GOT3 (cell line): ENCODE data around the gene P2RX2.

Experiments used
- DNase-seq: peaks from one replicate; lab custom pipeline; 2025; ENCODE audit warnings: mixed read lengths; lab: John Stamatoyannopoulos, UW

The P2RX2 gene

DNA sequence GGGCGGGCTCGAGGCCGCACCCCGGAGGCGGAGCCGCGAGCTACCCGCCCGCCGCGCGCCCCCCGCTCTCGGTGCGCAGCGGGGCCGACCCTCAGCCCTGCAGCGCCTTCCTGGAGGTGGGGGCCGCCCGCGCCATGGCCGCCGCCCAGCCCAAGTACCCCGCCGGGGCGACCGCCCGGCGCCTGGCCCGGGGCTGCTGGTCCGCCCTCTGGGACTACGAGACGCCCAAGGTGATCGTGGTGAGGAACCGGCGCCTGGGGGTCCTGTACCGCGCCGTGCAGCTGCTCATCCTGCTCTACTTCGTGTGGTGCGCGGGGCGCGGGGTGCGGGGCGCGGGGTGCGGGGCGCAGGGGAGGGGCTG, at the start of gene P2RX2:
P2RX2 (plus strand) TSS at position 94 of the 361 bp plus-strand sequence; CDS start at position 135, 41 bp downstream.
- DNase-seq, result no peak

DNA sequence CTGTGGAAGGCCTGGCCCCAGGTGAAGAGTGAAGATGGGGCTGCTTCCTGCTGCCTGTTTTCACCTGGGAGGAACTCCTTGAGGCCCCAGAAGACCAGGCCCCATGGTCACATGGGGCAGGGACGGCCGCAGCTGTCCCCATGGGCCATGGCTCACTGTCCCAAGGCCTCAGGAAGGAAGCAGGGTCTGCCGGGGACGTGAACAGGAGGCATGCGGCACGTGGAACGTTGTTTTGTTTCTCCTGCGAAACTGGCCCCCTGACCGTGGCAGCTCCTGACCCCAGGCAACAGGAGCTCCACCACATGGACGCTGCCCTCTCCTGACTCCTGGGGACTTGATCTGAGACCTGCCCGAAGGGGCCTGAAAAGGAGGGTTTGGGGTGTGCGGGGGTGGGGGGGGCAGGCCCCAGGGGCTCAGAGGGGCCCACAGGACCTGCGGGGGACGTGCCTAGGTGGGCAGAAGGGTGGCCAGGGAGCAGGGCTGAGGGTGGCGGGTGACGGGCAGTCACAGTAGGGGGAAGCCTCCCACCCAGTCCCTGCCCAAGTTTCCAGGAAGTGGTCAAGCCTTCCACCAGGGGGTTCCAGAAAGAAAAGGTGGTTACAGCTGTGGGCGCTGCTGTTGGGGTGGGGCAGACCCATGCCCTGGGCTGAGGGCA, 49.6 kb upstream of the P2RX2 start:
- no peak for DNase-seq

DNA sequence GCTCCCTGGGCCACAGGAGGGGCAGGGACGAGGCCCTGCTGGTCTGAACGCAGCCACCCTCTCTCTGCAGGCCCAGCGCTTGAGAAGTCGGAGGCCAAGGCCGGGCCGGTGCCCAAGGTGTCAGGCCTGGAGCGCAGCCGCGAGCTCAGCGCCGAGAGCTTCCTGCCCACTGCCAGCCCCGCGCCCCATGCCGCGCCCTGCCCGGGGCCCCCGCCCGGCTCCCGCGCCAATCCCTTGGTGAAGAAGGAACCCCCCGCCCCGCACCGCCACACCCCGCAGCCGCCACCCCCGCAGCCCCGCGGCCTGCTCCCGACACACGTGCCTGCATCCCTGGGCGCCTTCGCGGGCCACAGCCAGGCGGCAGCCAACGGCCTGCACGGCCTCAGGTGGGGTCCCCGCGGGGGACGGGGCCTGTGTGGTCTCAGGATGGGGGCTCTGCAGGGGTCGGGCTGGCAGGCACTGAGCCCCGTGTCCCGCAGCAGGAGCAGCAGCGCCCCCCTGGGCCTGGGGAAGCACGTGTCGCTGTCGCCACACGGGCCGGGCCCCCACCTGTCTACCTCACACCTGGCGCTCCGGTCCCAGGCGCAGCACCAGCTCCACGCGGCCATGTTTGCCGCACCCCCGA, 48.6 kb upstream of the P2RX2 start:
- no peak for DNase-seq

DNA sequence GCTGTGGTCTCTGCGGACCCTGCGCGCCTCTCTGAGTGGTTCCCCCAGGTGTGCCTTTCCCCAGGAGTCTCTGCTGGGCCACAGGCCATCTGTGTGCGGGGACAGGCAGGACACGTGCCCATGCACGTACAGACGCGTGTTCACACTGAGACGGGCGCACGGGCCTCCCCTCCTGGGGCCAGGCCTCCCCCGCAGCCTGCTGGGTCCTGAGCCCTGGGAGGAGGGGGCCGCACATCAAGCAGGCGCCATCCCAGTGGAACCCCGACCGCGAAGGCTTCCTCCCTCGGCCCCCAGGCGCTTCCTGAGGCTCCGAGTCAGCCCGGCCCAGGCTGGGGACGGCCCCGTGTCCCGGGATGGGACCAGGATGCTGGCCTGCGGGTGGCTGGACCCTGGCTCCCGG, 47.9 kb upstream of the P2RX2 start:
- DNase-seq, result no peak

DNA sequence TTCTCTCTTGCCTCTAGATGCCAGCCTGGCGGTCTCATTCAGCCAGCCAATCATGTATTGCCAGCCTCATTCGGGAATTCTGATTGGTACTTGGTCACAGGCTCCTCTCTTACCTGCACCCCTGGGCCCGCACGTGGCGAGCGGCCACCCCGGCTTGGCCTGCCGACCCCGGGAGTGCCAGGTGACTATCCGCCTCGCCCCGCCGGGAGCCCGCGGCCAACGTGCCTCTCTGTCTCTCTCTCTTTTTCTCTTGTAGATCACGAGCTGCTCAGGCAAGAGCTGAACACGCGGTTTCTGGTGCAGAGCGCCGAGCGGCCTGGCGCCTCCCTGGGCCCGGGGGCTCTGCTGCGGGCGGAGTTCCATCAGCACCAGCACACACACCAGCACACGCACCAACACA, 47.5 kb upstream of the P2RX2 start:
- DNase-seq, result no peak

DNA sequence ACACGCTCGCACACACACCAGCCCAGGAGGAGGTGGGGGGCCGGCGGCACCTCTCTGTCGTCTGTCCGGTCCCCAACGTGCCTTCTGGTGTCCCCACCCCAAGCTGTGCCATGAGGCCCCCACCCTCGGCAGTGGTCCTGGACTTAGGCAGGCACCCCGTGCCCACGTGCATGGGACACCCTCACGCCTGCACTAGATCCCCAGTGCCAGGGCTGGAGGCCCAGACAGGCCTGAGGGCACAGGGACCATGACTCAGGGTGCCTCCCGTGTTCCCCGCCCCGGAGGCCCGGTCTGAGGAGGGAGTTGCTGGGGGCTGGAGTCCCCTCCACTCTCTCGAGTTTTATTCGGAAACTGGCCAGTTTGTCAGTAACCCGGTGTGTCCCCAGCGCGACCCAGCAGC, 47.0 kb upstream of the P2RX2 start:
- DNase-seq, result no peak

DNA sequence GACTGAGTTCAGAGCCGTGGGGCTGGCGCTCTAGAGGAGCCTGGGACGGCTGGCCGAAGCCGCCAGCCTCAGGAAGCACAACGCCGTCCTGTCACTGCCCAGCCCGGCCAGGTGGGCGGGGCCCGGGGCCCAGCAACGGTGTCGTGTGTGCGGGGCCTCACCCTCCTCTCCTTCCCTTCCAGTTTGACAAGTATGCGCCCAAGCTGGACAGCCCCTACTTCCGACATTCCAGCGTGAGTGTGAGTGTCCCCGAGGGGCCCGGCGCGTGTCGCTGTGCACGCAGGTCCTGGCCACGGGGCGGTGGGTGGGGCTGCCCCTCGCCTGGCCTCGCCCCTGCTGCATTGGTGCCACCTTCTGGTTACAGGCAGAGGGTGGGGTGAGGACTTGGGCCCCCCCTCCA, 46.5 kb upstream of the P2RX2 start:
- DNase-seq, result no peak

DNA sequence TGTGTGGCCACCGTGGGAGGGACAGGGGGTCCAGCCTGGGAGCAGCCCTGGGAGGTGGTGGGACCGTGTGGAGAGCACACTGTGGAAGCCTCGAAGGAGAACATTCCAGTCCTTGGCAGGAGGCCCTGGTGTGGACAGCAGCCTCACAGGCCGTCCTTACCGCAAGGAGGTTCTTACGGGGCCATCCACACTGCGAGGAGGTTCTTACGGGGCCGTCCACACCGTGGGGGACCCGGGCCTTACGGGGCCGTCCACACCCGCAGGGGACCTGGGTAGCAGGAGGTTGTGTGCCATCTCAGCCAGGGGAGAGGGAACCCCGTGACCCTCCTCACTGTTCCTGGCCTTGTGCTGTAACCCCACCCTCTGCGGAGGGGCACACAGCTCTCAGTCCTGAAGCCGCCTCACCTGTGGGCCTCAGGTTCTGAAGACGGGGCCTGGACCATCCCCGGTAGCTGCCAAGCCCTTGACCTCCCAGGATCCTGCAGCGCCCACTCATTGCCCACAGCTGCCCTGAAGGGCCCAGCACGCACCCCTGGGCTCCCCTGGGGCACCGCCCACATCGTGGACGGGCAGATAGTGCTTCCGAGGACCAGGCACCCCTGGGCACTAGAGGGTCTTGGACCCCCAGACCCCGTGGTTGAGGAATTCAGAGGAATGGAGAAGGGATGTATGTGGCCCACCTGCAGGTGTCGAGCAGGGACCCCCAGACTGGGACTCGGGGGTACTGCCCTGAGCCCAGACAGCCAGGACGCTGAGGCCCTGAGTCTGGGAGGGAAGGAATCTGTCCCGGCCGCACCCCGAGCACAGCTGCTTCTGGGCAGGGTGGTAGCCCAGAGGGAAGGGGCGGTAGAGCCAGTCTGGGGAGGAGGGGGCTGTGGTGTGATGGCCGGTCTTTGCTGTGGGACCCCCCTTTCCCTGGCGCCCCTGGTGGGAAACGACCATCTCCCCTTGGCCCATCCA, 45.5 kb upstream of the P2RX2 start:
- DNase-seq, result no peak

DNA sequence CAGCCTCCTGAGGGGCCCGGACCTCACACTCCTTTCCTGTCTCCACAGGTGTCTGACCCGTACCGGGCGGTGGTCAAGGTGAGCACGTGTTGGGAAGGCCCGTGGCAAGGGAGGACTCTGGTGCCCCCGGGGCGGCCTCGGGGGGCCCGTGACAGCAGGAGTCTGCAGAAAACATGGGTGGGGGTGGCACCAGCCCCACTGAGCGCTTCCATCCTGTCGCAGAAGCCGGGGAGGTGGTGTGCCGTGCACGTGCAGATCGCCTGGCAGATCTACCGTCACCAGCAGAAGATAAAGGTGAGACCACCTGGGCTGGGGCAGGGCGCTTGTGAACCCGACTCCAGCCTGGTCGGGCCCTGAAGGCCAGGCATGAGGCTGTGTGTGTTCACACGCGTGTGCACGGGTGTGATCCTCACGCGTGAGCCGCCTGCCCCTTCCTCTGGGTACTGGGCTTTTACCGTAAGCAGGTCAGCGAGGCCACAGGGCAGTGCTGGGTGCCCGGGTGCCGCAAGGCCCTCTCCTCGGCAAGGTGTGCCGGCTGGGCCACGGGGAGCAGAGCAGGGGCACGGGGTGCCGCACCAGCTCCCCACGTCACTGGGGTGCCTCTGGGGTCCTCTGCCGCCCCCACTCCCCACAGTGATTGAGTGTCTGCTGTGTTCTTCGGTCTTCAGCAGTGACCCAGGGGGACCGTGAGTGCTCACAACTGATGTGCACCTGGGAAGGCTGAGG, 44.1 kb upstream of the P2RX2 start:
- DNase-seq, result no peak

DNA sequence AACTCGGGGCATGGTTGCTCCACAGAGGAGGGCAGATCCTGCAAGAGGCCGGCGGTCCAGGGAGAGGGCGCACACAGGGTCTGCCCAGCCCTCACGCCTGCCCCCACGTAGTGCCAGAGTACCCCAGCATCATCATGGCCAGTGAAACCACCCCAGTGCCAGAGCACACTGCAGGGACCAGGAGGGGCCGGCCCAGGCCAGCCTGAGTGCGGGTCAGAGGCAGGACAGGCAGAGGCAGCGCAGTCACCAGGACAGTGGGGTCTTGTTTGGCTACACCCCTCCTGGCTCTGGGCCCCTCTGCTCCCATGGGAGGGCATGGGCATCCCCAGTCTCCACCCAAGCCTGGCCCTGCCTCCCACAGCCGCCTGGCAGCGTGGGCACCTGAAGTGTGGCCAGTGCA, 42.9 kb upstream of the P2RX2 start:
- no peak for DNase-seq

DNA sequence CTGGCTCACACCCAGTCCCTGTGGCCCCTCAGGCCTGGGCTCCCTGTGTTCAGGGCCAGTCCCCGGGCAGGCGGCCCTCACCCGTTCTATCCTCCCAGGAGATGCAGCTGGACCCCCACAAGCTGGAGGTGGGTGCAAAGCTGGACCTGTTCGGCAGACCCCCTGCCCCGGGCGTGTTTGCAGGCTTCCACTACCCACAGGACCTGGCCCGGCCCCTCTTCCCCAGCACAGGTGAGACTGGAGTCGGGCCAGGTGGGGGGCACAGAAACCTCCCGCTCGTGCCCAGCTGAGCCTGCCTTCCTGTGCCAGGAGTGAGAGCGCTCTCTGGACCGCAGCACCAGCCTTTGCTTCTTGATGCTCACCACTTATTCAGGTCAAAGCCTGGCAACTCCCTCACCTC, 41.9 kb upstream of the P2RX2 start:
- DNase-seq, result no peak

DNA sequence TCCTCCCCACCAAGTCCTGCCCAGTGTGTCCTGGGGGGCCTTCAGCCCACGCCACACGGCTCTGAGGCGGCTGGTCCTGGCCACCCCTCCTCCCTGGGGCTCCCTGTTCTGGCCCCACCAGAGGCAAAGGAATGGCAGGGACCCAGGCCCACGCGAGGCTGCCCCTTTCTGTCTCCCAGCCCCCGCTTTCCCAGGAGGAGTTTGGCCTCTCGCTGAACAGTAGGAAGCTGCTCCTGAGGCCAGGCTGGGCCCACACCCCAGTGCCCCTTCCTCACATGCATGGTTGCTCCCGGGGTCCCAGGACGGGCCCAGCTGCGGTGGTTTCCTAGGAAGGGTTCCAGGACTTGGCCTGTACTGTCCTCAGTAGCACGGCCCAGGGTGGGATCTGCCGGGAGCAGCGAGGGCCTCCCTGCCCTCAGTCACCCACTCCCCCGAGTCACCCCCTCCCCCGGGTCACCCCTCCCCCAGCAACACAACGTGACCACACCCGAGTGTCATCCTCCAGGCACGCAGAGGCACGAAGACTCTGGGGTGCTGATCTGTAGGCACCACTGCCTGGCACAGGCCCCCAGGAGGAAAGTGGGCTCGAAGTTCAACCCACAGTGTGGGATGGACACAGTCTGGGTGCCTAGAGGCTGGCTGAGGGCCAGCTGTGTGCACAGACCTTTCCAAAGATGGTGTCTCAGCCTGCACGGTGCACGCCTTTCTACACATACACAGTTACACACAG, 41.2 kb upstream of the P2RX2 start:
- no peak for DNase-seq

DNA sequence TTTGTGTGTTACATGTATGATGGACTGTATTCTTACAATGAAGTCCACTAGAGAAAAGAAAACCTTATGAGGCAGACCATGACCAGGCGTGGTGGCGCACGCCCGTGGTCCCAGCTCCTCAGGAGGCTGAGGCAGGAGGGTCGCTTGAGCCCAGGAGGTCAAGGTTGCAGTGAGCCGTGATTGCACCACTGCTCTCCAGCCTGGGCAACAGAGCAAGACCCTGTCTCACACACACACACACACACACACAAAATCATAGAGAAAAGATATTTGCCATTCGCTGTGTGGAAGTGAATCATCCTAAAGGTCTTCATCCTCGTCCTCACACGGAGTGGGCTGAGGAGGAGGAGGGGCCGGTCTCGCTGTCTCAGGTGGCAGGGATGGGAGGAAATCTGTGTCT, 40.5 kb upstream of the P2RX2 start:
- DNase-seq, result no peak

DNA sequence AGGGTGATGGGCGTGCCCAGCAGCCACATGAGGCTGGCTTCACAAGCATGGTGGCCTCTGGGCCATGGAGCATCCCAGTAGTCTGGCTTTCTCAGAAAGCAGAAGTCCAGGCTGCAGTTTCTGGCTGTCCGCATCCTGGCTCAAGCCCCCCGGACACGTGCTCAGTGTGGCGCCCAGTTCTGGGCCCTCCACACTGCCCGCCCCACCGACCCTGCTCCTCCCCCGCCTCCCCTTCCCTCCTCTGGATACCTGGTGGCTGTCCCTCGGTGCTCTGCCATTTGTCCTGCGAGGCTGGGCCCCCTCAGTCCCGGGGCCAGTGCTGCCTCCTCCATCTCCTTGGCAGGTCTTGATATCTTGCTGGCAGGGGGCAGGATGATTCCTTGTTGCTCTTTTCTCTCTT, 39.8 kb upstream of the P2RX2 start:
- no peak for DNase-seq

DNA sequence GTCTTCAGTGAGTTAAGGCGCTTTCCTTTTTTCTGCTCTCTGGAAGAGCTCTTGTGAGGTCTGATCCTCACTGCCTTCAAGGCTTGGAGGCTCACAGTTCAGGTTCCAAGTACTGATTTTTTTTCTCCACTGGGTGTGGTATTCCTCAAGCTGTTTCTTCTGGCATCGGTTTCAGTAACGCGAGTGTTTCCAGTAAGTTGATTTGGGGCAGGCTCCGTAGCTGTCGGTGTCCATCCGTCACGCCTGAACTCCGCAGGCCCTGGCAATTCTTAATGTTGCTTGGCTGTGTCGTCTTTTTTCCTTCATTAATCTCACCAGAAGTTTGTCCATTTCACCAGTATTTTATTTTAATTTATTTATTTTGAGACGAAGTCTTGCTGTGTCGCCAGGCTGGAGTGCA, 38.8 kb upstream of the P2RX2 start:
- DNase-seq, result no peak

DNA sequence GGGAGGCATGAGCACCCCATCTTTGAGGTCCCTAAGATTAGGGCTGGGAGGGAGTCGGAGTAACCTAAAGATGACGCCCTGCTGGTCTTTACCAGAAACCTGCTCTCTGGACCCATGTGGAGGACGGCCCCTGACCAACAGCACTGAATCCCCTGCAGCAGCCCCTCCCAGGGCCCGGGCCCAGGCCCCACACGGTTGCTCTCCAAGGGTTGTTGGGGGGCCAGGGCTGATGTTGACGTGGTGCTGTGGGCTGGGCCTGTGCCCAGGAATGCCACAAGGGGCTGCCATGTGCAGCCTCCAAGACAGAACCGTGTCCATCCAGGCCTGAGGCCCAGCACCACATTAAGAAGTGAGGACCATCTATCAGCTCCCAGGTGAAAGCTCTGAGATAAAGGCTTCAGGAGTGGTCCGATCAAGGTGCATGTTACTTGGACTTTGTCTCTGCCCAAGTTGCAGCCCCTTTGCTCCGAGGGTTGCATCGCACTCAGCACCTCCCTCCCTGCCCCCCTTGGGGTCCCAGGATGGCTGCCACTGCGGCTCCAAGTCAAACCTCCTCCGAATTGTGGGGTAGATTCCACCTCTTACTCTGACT, 37.8 kb upstream of the P2RX2 start:
- no peak for DNase-seq

DNA sequence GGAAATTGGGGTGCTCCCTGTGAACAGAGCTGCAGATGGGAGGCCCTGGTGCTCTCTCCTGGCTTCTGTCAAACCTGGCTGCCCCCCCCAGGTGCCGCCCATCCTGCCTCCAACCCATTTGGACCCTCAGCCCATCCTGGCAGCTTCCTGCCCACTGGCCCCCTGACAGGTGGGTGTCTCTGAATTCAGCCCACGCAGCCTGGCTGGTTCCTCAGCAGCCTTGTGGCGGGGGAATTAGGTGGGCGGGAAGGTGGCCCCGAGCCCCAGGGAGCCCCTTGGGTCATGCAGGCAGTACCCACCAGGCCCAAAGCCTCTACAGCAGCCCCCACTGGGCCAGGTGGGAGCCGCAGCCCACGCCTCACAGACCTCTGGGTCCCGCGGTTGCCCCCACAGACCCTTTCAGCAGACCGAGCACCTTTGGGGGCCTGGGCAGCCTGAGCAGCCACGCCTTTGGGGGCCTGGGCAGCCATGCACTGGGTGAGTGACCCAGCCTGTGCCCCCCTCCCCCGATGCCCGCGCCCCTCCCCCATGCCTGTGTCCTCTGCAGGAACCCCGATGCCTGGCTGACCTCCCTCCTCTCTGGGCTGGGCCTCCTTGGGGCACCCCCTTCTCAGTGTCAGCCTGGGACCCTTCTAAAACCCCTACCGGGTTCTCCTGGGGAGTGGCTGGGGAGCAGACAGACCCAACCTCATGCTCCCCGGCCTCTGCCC, 37.1 kb upstream of the P2RX2 start:
- no peak for DNase-seq

DNA sequence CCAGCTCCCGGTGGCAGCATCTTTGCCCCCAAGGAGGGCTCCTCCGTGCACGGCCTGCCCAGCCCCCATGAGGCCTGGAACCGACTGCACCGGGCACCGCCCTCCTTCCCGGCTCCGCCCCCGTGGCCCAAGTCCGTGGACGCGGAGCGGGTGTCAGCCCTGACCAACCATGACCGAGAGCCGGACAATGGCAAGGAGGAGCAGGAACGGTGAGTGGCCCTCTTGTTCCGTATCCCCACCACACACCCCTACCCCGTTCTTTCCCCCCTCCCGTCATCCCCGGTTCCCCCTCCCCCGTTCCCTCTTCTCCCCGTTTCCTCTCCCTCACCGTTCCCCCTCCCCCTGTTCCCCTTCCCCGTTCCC, 36.5 kb upstream of the P2RX2 start:
- DNase-seq, result no peak

DNA sequence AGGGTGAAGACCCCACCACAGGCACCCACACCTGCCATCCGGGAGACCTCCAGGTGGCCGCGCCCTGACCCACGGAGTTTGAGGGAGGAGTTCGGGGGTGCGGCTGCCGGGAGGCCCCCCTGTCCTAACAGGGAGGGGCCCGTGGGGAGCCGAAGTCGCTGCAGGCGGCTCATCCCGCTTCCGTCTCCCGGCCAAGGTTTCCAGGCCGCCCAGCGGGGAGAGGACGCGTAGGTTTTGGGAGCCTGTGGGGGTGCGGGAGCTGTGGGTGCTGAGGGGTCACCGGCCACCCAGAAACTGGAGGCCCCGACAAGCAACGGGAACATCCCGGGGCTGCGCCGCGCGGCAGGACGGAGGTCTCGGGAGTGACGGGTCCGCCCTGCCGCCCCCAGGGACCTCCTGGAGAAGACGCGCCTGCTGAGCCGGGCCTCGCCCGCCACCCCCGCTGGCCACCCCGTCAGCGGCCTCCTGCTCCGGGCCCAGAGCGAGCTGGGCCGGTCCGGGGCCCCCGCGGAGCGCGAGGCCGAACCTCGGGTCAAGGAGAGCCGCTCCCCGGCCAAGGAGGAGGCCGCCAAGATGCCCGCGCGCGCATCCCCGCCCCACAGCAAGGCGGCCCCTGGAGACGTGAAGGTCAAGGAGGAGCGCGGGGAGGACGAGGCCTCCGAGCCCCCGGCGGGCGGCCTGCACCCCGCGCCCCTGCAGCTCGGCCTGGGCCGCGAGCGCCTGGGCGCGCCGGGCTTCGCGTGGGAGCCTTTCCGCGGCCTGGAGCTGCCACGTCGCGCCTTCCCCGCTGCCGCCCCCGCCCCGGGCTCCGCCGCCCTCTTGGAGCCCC, 35.8 kb upstream of the P2RX2 start:
- no peak for DNase-seq

DNA sequence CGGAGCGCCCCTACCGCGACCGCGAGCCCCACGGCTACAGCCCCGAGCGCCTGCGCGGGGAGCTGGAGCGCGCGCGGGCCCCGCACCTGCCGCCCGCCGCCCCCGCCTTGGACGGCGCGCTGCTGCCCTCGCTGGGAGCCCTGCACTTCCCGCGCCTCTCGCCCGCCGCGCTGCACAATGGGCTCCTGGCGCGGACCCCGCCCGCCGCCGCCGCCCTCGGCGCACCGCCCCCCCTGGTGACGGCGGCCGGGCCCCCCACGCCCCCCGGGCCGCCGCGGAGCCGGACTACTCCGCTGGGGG, 35.2 kb upstream of the P2RX2 start:
- no peak for DNase-seq
